ENCODE measurements around the gene TEKT1. TPM values are rescaled to one million over a fixed set of nuclear protein-coding genes. Genes with fewer than 3 reads are reported as not detected.
"Not testable (repeated sequence)": the region's sequence is repeated elsewhere in the genome, so short reads cannot be mapped to it uniquely, and the experiment has no call there.

The TEKT1 gene
- total RNA-seq, 1 experiment from 2014 or later, result not detected

- no peak for DNase-seq (ENCODE audit: low read depth, low spot score)
- in situ Hi-C loops (cut with HindIII; ENCODE audit: low pct_unique_long_range_greater_than_20kb, low sequenced_read_pairs), result no loop called here
These were observed 1.0 kb downstream of the TEKT1 start for GRCh38 chr17:6830383-6830986.

- in situ Hi-C loops (cut with HindIII; ENCODE audit: low pct_unique_long_range_greater_than_20kb, low sequenced_read_pairs), result no loop called here
- DNase-seq (ENCODE audit: low read depth, low spot score), result no peak
These were observed 8.5 kb downstream of the TEKT1 start for GRCh38 chr17:6823011-6823442.

GRCh38 chr17:6818938-6819337, 12.6 kb downstream of the TEKT1 start:
- in situ Hi-C loops (cut with HindIII; ENCODE audit: low pct_unique_long_range_greater_than_20kb, low sequenced_read_pairs), result no loop called here
- no peak for DNase-seq (ENCODE audit: low read depth, low spot score)

- in situ Hi-C loops (cut with HindIII; ENCODE audit: low pct_unique_long_range_greater_than_20kb, low sequenced_read_pairs), result not testable (repeated sequence)
These were observed 15.2 kb downstream of the TEKT1 start for GRCh38 chr17:6816368-6816767.

GRCh38 chr17:6815775-6816174, 15.8 kb downstream of the TEKT1 start:
- no peak for DNase-seq (ENCODE audit: low read depth, low spot score)

More at GRCh38 chr17:6816368-6816767, 15.2 kb downstream of the TEKT1 start:
- not testable (repeated sequence) for DNase-seq (ENCODE audit: low read depth, low spot score)

GRCh38 chr17:6812295-6812694, 19.2 kb downstream of the TEKT1 start:
- no peak for DNase-seq (ENCODE audit: low read depth, low spot score)
- in situ Hi-C loops (cut with HindIII; ENCODE audit: low pct_unique_long_range_greater_than_20kb, low sequenced_read_pairs), result no loop called here

More at GRCh38 chr17:6815775-6816174, 15.8 kb downstream of the TEKT1 start:
- in situ Hi-C loops (cut with HindIII; ENCODE audit: low pct_unique_long_range_greater_than_20kb, low sequenced_read_pairs), result no loop called here

- in situ Hi-C loops (cut with HindIII; ENCODE audit: low pct_unique_long_range_greater_than_20kb, low sequenced_read_pairs), result no loop called here
- DNase-seq (ENCODE audit: low read depth, low spot score), result no peak
These were observed 20.0 kb downstream of the TEKT1 start for GRCh38 chr17:6811510-6811909.

GRCh38 chr17:6800422-6801027, 31.0 kb downstream of the TEKT1 start:
- DNase-seq (ENCODE audit: low read depth, low spot score), result no peak
- in situ Hi-C loops (cut with HindIII; ENCODE audit: low pct_unique_long_range_greater_than_20kb, low sequenced_read_pairs), result no loop called here

GRCh38 chr17:6799738-6800137, 31.8 kb downstream of the TEKT1 start:
- no peak for DNase-seq (ENCODE audit: low read depth, low spot score)
- in situ Hi-C loops (cut with HindIII; ENCODE audit: low pct_unique_long_range_greater_than_20kb, low sequenced_read_pairs), result no loop called here

GRCh38 chr17:6797718-6798351, 33.7 kb downstream of the TEKT1 start:
- in situ Hi-C loops (cut with HindIII; ENCODE audit: low pct_unique_long_range_greater_than_20kb, low sequenced_read_pairs), result no loop called here
- no peak for DNase-seq (ENCODE audit: low read depth, low spot score)

- DNase-seq (ENCODE audit: low read depth, low spot score), result no peak
- in situ Hi-C loops (cut with HindIII; ENCODE audit: low pct_unique_long_range_greater_than_20kb, low sequenced_read_pairs), result no loop called here
These were observed 34.5 kb downstream of the TEKT1 start for GRCh38 chr17:6796887-6797490.

- in situ Hi-C loops (cut with HindIII; ENCODE audit: low pct_unique_long_range_greater_than_20kb, low sequenced_read_pairs), result no loop called here
These were observed 35.3 kb downstream of the TEKT1 start for GRCh38 chr17:6796017-6796886.

GRCh38 chr17:6793748-6794493, 37.6 kb downstream of the TEKT1 start:
- in situ Hi-C loops (cut with HindIII; ENCODE audit: low pct_unique_long_range_greater_than_20kb, low sequenced_read_pairs), result no loop called here

More at GRCh38 chr17:6796017-6796886, 35.3 kb downstream of the TEKT1 start:
- DNase-seq (ENCODE audit: low read depth, low spot score), result no peak

GRCh38 chr17:6789146-6789545, 42.4 kb downstream of the TEKT1 start:
- in situ Hi-C loops (cut with HindIII; ENCODE audit: low pct_unique_long_range_greater_than_20kb, low sequenced_read_pairs), result no loop called here
- no peak for DNase-seq (ENCODE audit: low read depth, low spot score)

More at GRCh38 chr17:6793748-6794493, 37.6 kb downstream of the TEKT1 start:
- no peak for DNase-seq (ENCODE audit: low read depth, low spot score)

GRCh38 chr17:6787081-6787693, 44.3 kb downstream of the TEKT1 start:
- in situ Hi-C loops (cut with HindIII; ENCODE audit: low pct_unique_long_range_greater_than_20kb, low sequenced_read_pairs), result no loop called here
- DNase-seq (ENCODE audit: low read depth, low spot score), result no peak

- in situ Hi-C loops (cut with HindIII; ENCODE audit: low pct_unique_long_range_greater_than_20kb, low sequenced_read_pairs), result no loop called here
- no peak for DNase-seq (ENCODE audit: low read depth, low spot score)
These were observed 44.9 kb downstream of the TEKT1 start for GRCh38 chr17:6786618-6787017.

- in situ Hi-C loops (cut with HindIII; ENCODE audit: low pct_unique_long_range_greater_than_20kb, low sequenced_read_pairs), result no loop called here
- no peak for DNase-seq (ENCODE audit: low read depth, low spot score)
These were observed 49.3 kb downstream of the TEKT1 start for GRCh38 chr17:6782244-6782643.

Data from SK-MEL-5 (cell line).